IPS-18a (cell line): ENCODE results near the gene SMIM28.

Experiments
- H3K27ac ChIP-seq: one replicate; pipeline ENCODE4 v1.5.1; 2013; ENCODE audit warnings: low read length
- H3K27me3 ChIP-seq: one replicate; pipeline ENCODE4 v1.6.1; 2013; ENCODE audit warnings: mild to moderate bottlenecking, low read length; ENCODE audit not compliant: control insufficient read depth, insufficient read depth
- H3K36me3 ChIP-seq: one replicate; pipeline ENCODE4 v1.6.1; 2013; ENCODE audit warnings: low read depth, low read length; ENCODE audit not compliant: control insufficient read depth
- H3K4me1 ChIP-seq: one replicate; pipeline ENCODE4 v1.6.1; 2013; ENCODE audit warnings: low read depth, low read length; ENCODE audit not compliant: control insufficient read depth
- H3K4me3 ChIP-seq: one replicate; pipeline ENCODE4 v1.5.1; 2013; ENCODE audit warnings: low read length
- H3K9ac ChIP-seq: one replicate; pipeline ENCODE4 v1.6.1; 2013; ENCODE audit warnings: mild to moderate bottlenecking, low read length, moderate library complexity
- H3K9me3 ChIP-seq: one replicate; pipeline ENCODE4 v1.6.1; 2013; ENCODE audit warnings: low read depth, low read length; ENCODE audit not compliant: control insufficient read depth

The SMIM28 gene

GRCh38 chr6:138377844-138378243 is at the start of gene SMIM28:
TSS of gene SMIM28 (plus strand) at chr6:138377905. CDS start at chr6:138378073, 168 bp downstream.
- Histone ChIP-seq H3K9ac (no peak within 1 kb of the TSS), H3K9me3 (no peaks in the 10 kb centered on the region), H3K27ac (no peak within 1 kb of the TSS), H3K4me3 (no peak within 1 kb of the TSS), H3K36me3 (no peaks in the 10 kb centered on the region), H3K27me3 (no peaks in the 10 kb centered on the region), H3K4me1 (peaks cover 10% of the 10 kb centered on the region)

- peaks cover 32% of the 10 kb centered on the region for H3K4me1 ChIP-seq
- H3K27ac ChIP-seq: no peak overlapping the region
- H3K4me3 ChIP-seq: no peak overlapping the region
- H3K9me3 ChIP-seq: no peaks in the 10 kb centered on the region
- peaks cover 4% of the 10 kb centered on the region for H3K36me3 ChIP-seq
- H3K9ac ChIP-seq: no peak overlapping the region
- no peaks in the 10 kb centered on the region for H3K27me3 ChIP-seq
Observed at GRCh38 chr6:138328210-138328609, 49.5 kb upstream of the SMIM28 start.

GRCh38 chr6:138330763-138331162 is 46.9 kb upstream of the SMIM28 start:
- Histone ChIP-seq H3K4me1 (peaks cover 32% of the 10 kb centered on the region), H3K36me3 (no peaks in the 10 kb centered on the region), H3K4me3 (no peak overlapping the region), H3K27me3 (no peaks in the 10 kb centered on the region), H3K27ac (no peak overlapping the region), H3K9me3 (no peaks in the 10 kb centered on the region), H3K9ac (no peak overlapping the region)

GRCh38 chr6:138331444-138331843 is 46.3 kb upstream of the SMIM28 start:
- Histone ChIP-seq H3K9ac (no peak overlapping the region), H3K36me3 (no peaks in the 10 kb centered on the region), H3K4me1 (peaks cover 32% of the 10 kb centered on the region), H3K27me3 (no peaks in the 10 kb centered on the region), H3K4me3 (no peak overlapping the region), H3K9me3 (no peaks in the 10 kb centered on the region), H3K27ac (no peak overlapping the region)

- Histone ChIP-seq H3K4me1 (peaks cover 32% of the 10 kb centered on the region), H3K27ac (no peak overlapping the region), H3K36me3 (peaks cover 4% of the 10 kb centered on the region), H3K9ac (no peak overlapping the region), H3K27me3 (no peaks in the 10 kb centered on the region), H3K4me3 (no peak overlapping the region), H3K9me3 (no peaks in the 10 kb centered on the region)
Observed at GRCh38 chr6:138331984-138332383, 45.7 kb upstream of the SMIM28 start.

GRCh38 chr6:138334000-138334399 is 43.7 kb upstream of the SMIM28 start:
- Histone ChIP-seq H3K4me1 (peaks cover 32% of the 10 kb centered on the region), H3K27me3 (no peaks in the 10 kb centered on the region), H3K27ac (no peak overlapping the region), H3K36me3 (peaks cover 8% of the 10 kb centered on the region), H3K9ac (no peak overlapping the region), H3K9me3 (no peaks in the 10 kb centered on the region), H3K4me3 (no peak overlapping the region)

- no peaks in the 10 kb centered on the region for H3K27me3 ChIP-seq
- peaks cover 8% of the 10 kb centered on the region for H3K36me3 ChIP-seq
- H3K4me1 ChIP-seq: peaks cover 32% of the 10 kb centered on the region
- no peak overlapping the region for H3K27ac ChIP-seq
- no peak overlapping the region for H3K4me3 ChIP-seq
- no peaks in the 10 kb centered on the region for H3K9me3 ChIP-seq
- no peak overlapping the region for H3K9ac ChIP-seq
Observed at GRCh38 chr6:138334963-138335362, 42.7 kb upstream of the SMIM28 start.

- Histone ChIP-seq H3K36me3 (peaks cover 8% of the 10 kb centered on the region), H3K4me3 (no peak overlapping the region), H3K9ac (no peak overlapping the region), H3K27me3 (no peaks in the 10 kb centered on the region), H3K4me1 (peaks cover 20% of the 10 kb centered on the region), H3K27ac (no peak overlapping the region), H3K9me3 (no peaks in the 10 kb centered on the region)
Observed at GRCh38 chr6:138336221-138336620, 41.5 kb upstream of the SMIM28 start.

- no peaks in the 10 kb centered on the region for H3K27me3 ChIP-seq
- H3K27ac ChIP-seq: no peak overlapping the region
- H3K9ac ChIP-seq: no peak overlapping the region
- no peak overlapping the region for H3K4me3 ChIP-seq
- peaks cover 8% of the 10 kb centered on the region for H3K36me3 ChIP-seq
- no peaks in the 10 kb centered on the region for H3K9me3 ChIP-seq
- H3K4me1 ChIP-seq: peaks cover 11% of the 10 kb centered on the region
Observed at GRCh38 chr6:138337076-138337475, 40.6 kb upstream of the SMIM28 start.

GRCh38 chr6:138339024-138339423 is 38.7 kb upstream of the SMIM28 start:
- peaks cover 8% of the 10 kb centered on the region for H3K36me3 ChIP-seq
- no peaks in the 10 kb centered on the region for H3K4me1 ChIP-seq
- no peak overlapping the region for H3K9ac ChIP-seq
- H3K4me3 ChIP-seq: no peak overlapping the region
- H3K27ac ChIP-seq: no peak overlapping the region
- no peaks in the 10 kb centered on the region for H3K9me3 ChIP-seq
- H3K27me3 ChIP-seq: no peaks in the 10 kb centered on the region

- Histone ChIP-seq H3K9ac (no peak overlapping the region), H3K9me3 (no peaks in the 10 kb centered on the region), H3K36me3 (peaks cover 8% of the 10 kb centered on the region), H3K4me3 (no peak overlapping the region), H3K4me1 (peaks cover 6% of the 10 kb centered on the region), H3K27me3 (no peaks in the 10 kb centered on the region), H3K27ac (no peak overlapping the region)
Observed at GRCh38 chr6:138341176-138341575, 36.5 kb upstream of the SMIM28 start.

- Histone ChIP-seq H3K4me3 (no peak overlapping the region), H3K4me1 (peaks cover 6% of the 10 kb centered on the region), H3K27me3 (no peaks in the 10 kb centered on the region), H3K9ac (peak overlapping the region; percentile 1), H3K9me3 (no peaks in the 10 kb centered on the region), H3K36me3 (no peaks in the 10 kb centered on the region), H3K27ac (no peak overlapping the region)
Observed at GRCh38 chr6:138343112-138343511, 34.6 kb upstream of the SMIM28 start.
